Measurements from ENCODE around the gene PTPRR.

GRCh38 chr12:70806827-70807226 is 113.7 kb downstream of the PTPRR start:
- no peak for TF ChIP-seq CTCF (conservative IDR thresholded peaks at IDR 0.05; ENCODE audit: low read length)
- no peak for TF ChIP-seq EZH2phosphoT487 (IDR thresholded peaks at IDR 0.05; ENCODE audit: borderline replicate concordance)

Data from Loucy (cell line).